KG1 (cell line): ENCODE results near the gene FHOD3.

Source experiments
- DNase-seq: peaks from one replicate; lab custom pipeline; 2025; lab: John Stamatoyannopoulos, UW

Gene FHOD3

GRCh38 chr18:36297417-36298125 is at the start of gene FHOD3:
FHOD3 (plus strand) TSS chr18:36297713; CDS start chr18:36297836, 123 bp downstream.
- DNase-seq, result no peak

GRCh38 chr18:36249392-36249791 is 48.1 kb upstream of the FHOD3 start:
- no peak for DNase-seq

- no peak for DNase-seq
Measured at GRCh38 chr18:36250827-36251226, 46.7 kb upstream of the FHOD3 start.

- DNase-seq, result no peak
Measured at GRCh38 chr18:36255072-36255698, 42.3 kb upstream of the FHOD3 start.

GRCh38 chr18:36256094-36256493 is 41.4 kb upstream of the FHOD3 start:
- no peak for DNase-seq

- no peak for DNase-seq
Measured at GRCh38 chr18:36262971-36263370, 34.5 kb upstream of the FHOD3 start.

GRCh38 chr18:36264283-36264682 is 33.2 kb upstream of the FHOD3 start:
- no peak for DNase-seq

- no peak for DNase-seq
Measured at GRCh38 chr18:36265015-36265414, 32.5 kb upstream of the FHOD3 start.

- no peak for DNase-seq
Measured at GRCh38 chr18:36269157-36269556, 28.4 kb upstream of the FHOD3 start.

GRCh38 chr18:36271153-36271552 is 26.4 kb upstream of the FHOD3 start:
- no peak for DNase-seq

- no peak for DNase-seq
Measured at GRCh38 chr18:36273347-36273746, 24.2 kb upstream of the FHOD3 start.

- DNase-seq, result no peak
Measured at GRCh38 chr18:36274083-36274715, 23.3 kb upstream of the FHOD3 start.

- no peak for DNase-seq
Measured at GRCh38 chr18:36275561-36275960, 22.0 kb upstream of the FHOD3 start.

- DNase-seq, result no peak
Measured at GRCh38 chr18:36279001-36279400, 18.5 kb upstream of the FHOD3 start.

- DNase-seq, result no peak
Measured at GRCh38 chr18:36281936-36282335, 15.6 kb upstream of the FHOD3 start.

GRCh38 chr18:36283448-36283847 is 14.1 kb upstream of the FHOD3 start:
- DNase-seq, result no peak

- DNase-seq, result no peak
Measured at GRCh38 chr18:36284268-36284667, 13.2 kb upstream of the FHOD3 start.

- peak; percentile 33 for DNase-seq
Measured at GRCh38 chr18:36284671-36285295, 12.7 kb upstream of the FHOD3 start.

GRCh38 chr18:36287653-36288052 is 9.9 kb upstream of the FHOD3 start:
- no peak for DNase-seq

GRCh38 chr18:36288689-36289088 is 8.8 kb upstream of the FHOD3 start:
- DNase-seq, result no peak

GRCh38 chr18:36294031-36294430 is 3.5 kb upstream of the FHOD3 start:
- no peak for DNase-seq

- no peak for DNase-seq
Measured at GRCh38 chr18:36295214-36295613, 2.3 kb upstream of the FHOD3 start.

GRCh38 chr18:36295880-36296301 is 1.6 kb upstream of the FHOD3 start:
- DNase-seq, result no peak
